PC-3 (cell line): ENCODE data around the gene CEP104. TPM values are rescaled to one million over a fixed set of nuclear protein-coding genes. Genes with fewer than 3 reads are reported as not detected.

ENCODE experiments used
- ATAC-seq: fragments of 200-7000 bp; cut with Tn5 transposase; 2 replicates; pipeline ENCODE4 v1.9.1; 2020; ENCODE audit warnings: mild to moderate bottlenecking, moderate library complexity
- BruUV-seq: library from RNA; stranded (reverse); fragments of 400-500 nt; replicated peaks from 2 replicates; lab custom pipeline; 2021; lab: Mats Ljungman, UMichigan
- CTCF ChIA-PET: fragments of 300-600 bp; sonication (Branson Sonifier 250); formaldehyde crosslinking; loops from one replicate; lab custom pipeline; 2022; ENCODE audit warnings: antibody characterized with exemption; lab: Charles Lee
- POLR2A ChIA-PET: fragments of 300-600 bp; sonication (Branson Sonifier 250); formaldehyde crosslinking; loops from one replicate; lab custom pipeline; 2022; ENCODE audit warnings: antibody characterized with exemption; ENCODE audit not compliant: unreplicated experiment; lab: Charles Lee
- DNase-seq: peaks from one replicate; pipeline ENCODE4 v3.0.0-alpha.2; 2015
- H2AFZ ChIP-seq: fragments of 300-600 bp; sonication (generic); 2 replicates; pipeline ENCODE4 v1.6.0; 2016; ENCODE audit warnings: antibody characterized with exemption, low read length
- H3F3A ChIP-seq: fragments of 300-600 bp; sonication (generic); one replicate; pipeline ENCODE4 v1.6.0; 2017; ENCODE audit warnings: antibody characterized with exemption, low read length, control low read depth, mild to moderate bottlenecking; ENCODE audit not compliant: unreplicated experiment
- H3K27ac ChIP-seq: fragments of 300-600 bp; sonication (generic); 2 replicates; pipeline ENCODE4 v1.5.1; 2016; ENCODE audit warnings: mild to moderate bottlenecking, low read length
- H3K27me3 ChIP-seq: fragments of 300-600 bp; sonication (generic); 2 replicates; pipeline ENCODE4 v1.6.1; 2016; ENCODE audit warnings: low read length, mixed read lengths
- H3K36me3 ChIP-seq: fragments of 300-600 bp; sonication (generic); 2 replicates; pipeline ENCODE4 v1.6.1; 2016; ENCODE audit warnings: low read depth, mixed run types, low read length, mixed read lengths
- H3K4me1 ChIP-seq: fragments of 300-600 bp; sonication (generic); 2 replicates; pipeline ENCODE4 v1.5.1; 2016; ENCODE audit warnings: low read length; ENCODE audit not compliant: insufficient read depth
- H3K4me2 ChIP-seq: fragments of 300-600 bp; sonication (generic); 2 replicates; pipeline ENCODE4 v1.6.0; 2016; ENCODE audit warnings: low read length
- H3K4me3 ChIP-seq: fragments of 300-600 bp; sonication (generic); 2 replicates; pipeline ENCODE4 v1.5.1; 2016; ENCODE audit warnings: mild to moderate bottlenecking, low read length, mixed read lengths
- H3K79me2 ChIP-seq: fragments of 300-600 bp; sonication (generic); 2 replicates; pipeline ENCODE4 v1.6.1; 2017; ENCODE audit warnings: low read length, mixed read lengths
- H3K9ac ChIP-seq: fragments of 300-600 bp; sonication (generic); 2 replicates; pipeline ENCODE4 v1.6.0; 2016; ENCODE audit warnings: mild to moderate bottlenecking, low read length
- H3K9me2 ChIP-seq: fragments of 300-600 bp; sonication (generic); replicated peaks from 2 replicates; pipeline ENCODE4 v1.6.1; 2016; ENCODE audit warnings: mixed run types, low read length, mixed read lengths
- H3K9me3 ChIP-seq: fragments of 300-600 bp; sonication (generic); 2 replicates; pipeline ENCODE4 v1.6.1; 2016; ENCODE audit warnings: low read length, mixed read lengths
- H4K20me1 ChIP-seq: fragments of 300-600 bp; sonication (generic); 2 replicates; pipeline ENCODE4 v1.6.1; 2016; ENCODE audit warnings: low read length, mixed read lengths
- EZH2 ChIP-seq: fragments of 300-600 bp; sonication (generic); IDR thresholded peaks from one replicate; pipeline ENCODE4 v1.6.1; 2017; ENCODE audit warnings: antibody characterized with exemption, mild to moderate bottlenecking, low read length; ENCODE audit not compliant: unreplicated experiment
- EZH2phosphoT487 ChIP-seq: fragments of 300-600 bp; sonication (generic); IDR thresholded peaks from 2 replicates; pipeline ENCODE4 v1.6.1; 2018; ENCODE audit warnings: mild to moderate bottlenecking, antibody characterized with exemption, low read length, borderline replicate concordance
- intact Hi-C: fragments of 100-400 bp; cut with micrococcal nuclease; formaldehyde crosslinking; loops from 2 replicates; pipeline ENCODE4 v1.9.0; 2023
- total RNA-seq: library from RNA; depleted of rRNA; stranded (reverse); fragments of >200 nt; gene quantifications from 2 replicates; pipeline ENCODE4 v1.2.3, GENCODE V29; 2014
- TF ChIP-seq, protein P1 (sequence below): fragments of 300-600 bp; sonication (generic); conservative IDR thresholded peaks from 2 replicates; pipeline ENCODE4 v1.5.1; 2017; ENCODE audit warnings: antibody characterized with exemption, low read depth, mild to moderate bottlenecking, low read length

The CEP104 gene
- total RNA-seq, 1 experiment from 2014 or later = 64.1 TPM

DNA sequence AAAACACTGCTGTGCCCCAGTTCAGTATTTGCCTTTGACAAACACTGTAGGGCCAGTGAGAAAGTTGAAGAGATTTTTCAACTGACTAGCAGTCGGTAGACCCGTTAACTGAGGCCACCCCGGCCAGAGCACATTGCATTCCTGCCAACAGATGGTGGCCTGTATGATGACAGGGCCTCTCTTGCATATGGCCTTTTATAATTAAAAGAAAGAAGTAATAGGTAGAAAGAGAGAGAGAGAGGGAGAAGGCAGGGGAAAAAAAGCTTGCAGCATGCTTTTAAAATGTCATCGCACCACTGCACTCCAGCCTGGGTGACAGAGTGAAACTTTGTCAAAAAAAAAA lies 47.8 kb upstream of the CEP104 start:
- no peak overlapping the region for H3K9ac ChIP-seq
- peaks cover 2% of the 10 kb centered on the region; the same call in 1 of the 2 replicates for H3K27me3 ChIP-seq
- no peak overlapping the region for H2AFZ ChIP-seq
- H3K79me2 ChIP-seq = peaks cover 2% of the 10 kb centered on the region
- no peaks in the 10 kb centered on the region for H3K9me2 ChIP-seq
- no peak overlapping the region for H3K27ac ChIP-seq
- H3K9me3 ChIP-seq = no peaks in the 10 kb centered on the region
- H3K4me2 ChIP-seq = no peak overlapping the region
- no TSS peak for BruUV-seq
- H3K4me1 ChIP-seq = no peaks in the 10 kb centered on the region
- no peaks in the 10 kb centered on the region for H4K20me1 ChIP-seq
- no peak for ATAC-seq
- H3K4me3 ChIP-seq = no peak overlapping the region
- ChIA-PET CTCF (interaction anchor here (0.7 kb wide), 1 partner anchor 1099 kb away, joined by 5 read pairs; no protein-coding TSS in a partner anchor), POLR2A (no interaction called here)
- intact Hi-C loops = loop anchor here (10.0 kb wide), 1 partner anchor 750 kb away; the partner anchor contains the start of gene AJAP1
- no peak for DNase-seq
- H3K36me3 ChIP-seq = no peaks in the 10 kb centered on the region
- TF ChIP-seq EZH2 (no peak), EZH2phosphoT487 (no peak)
- TF ChIP-seq, protein P1, sequence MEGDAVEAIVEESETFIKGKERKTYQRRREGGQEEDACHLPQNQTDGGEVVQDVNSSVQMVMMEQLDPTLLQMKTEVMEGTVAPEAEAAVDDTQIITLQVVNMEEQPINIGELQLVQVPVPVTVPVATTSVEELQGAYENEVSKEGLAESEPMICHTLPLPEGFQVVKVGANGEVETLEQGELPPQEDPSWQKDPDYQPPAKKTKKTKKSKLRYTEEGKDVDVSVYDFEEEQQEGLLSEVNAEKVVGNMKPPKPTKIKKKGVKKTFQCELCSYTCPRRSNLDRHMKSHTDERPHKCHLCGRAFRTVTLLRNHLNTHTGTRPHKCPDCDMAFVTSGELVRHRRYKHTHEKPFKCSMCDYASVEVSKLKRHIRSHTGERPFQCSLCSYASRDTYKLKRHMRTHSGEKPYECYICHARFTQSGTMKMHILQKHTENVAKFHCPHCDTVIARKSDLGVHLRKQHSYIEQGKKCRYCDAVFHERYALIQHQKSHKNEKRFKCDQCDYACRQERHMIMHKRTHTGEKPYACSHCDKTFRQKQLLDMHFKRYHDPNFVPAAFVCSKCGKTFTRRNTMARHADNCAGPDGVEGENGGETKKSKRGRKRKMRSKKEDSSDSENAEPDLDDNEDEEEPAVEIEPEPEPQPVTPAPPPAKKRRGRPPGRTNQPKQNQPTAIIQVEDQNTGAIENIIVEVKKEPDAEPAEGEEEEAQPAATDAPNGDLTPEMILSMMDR = no peak
- no peaks in the 10 kb centered on the region for H3F3A ChIP-seq

DNA sequence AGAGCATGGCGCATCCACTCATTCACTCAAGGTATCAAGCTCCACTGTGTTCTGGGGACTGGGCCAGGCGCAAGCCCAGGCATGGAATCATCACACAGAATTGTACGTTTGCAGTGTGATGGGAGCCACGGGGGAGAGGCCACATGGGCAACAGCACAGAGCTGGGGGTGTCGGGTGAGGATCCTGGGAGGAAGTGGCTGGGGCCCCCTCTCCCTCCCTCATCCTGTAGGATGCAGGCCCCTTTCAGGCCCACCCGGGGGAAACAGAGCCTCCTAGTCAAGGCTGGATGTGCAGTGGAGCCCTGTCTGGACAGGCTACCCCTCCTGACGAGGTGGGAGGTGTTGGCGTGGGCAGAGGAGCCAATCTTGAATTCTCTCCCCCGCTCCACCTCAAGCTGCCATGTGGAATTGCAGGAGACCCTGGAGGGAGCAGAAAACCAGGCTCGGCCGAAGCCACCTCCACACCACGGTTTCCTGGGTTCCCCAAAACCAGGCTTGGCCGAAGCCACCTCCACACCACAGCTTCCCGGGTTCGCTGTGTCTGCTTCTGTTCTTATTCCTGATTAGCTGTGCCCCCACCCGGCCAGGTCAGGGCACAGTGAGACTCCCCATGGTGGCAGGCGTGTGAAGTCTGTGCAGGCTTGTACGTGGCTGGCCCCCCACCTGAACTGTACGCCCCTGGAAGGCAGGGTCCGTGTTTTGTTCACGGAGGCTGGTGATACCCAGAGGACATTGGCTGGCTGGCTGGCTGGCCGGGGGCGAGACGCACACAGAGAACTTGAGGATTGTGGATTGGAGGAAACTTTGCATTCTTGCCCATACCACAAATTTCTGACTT lies 47.2 kb upstream of the CEP104 start:
- H3K4me2 ChIP-seq = no peak overlapping the region
- 0 out of 2 replicates have a peak, but pooled peaks cover 1% of the 10 kb centered on the region for H3K4me1 ChIP-seq
- ATAC-seq (no peak), DNase-seq (no peak)
- H2AFZ ChIP-seq = no peak overlapping the region
- no peak overlapping the region for H3K4me3 ChIP-seq
- H3K79me2 ChIP-seq = peaks cover 8% of the 10 kb centered on the region
- ChIA-PET POLR2A (no interaction called here), CTCF (interaction anchor here (0.7 kb wide), 1 partner anchor 1099 kb away, joined by 5 read pairs; no protein-coding TSS in a partner anchor)
- intact Hi-C loops = loop anchor here (10.0 kb wide), 1 partner anchor 751 kb away; the partner anchor contains the start of gene AJAP1
- H4K20me1 ChIP-seq = no peaks in the 10 kb centered on the region
- BruUV-seq = no TSS peak
- H3K9me3 ChIP-seq = no peaks in the 10 kb centered on the region
- no peaks in the 10 kb centered on the region for H3K27me3 ChIP-seq
- no peaks in the 10 kb centered on the region for H3K36me3 ChIP-seq
- H3K9me2 ChIP-seq = no peaks in the 10 kb centered on the region
- H3F3A ChIP-seq = no peaks in the 10 kb centered on the region
- H3K9ac ChIP-seq = no peak overlapping the region
- TF ChIP-seq, protein P1 = no peak
- TF ChIP-seq EZH2phosphoT487 (no peak), EZH2 (no peak)
- no peak overlapping the region for H3K27ac ChIP-seq
